HG03571 (cell line): Measurements from ENCODE around the gene CCDC71.

Experiments used
- ATAC-seq: cut with Tn5 transposase; IDR thresholded peaks from one replicate; pipeline ENCODE4 v1.9.1; 2021; ENCODE audit not compliant: unreplicated experiment

CCDC71 gene

GRCh38 chr3:49165771-49166751 lies at the start of gene CCDC71:
TSS of gene CCDC71 (minus strand) at chr3:49166331. CDS start at chr3:49164208, 2,123 bp downstream.
- no peak for ATAC-seq

GRCh38 chr3:49213998-49214397 lies 47.9 kb upstream of the CCDC71 start:
- ATAC-seq: no peak

- no peak for ATAC-seq
Observed at GRCh38 chr3:49213541-49213943, 47.4 kb upstream of the CCDC71 start.

GRCh38 chr3:49199900-49200281 lies 33.8 kb upstream of the CCDC71 start:
- ATAC-seq: no peak

GRCh38 chr3:49199239-49199899 lies 33.2 kb upstream of the CCDC71 start:
- no peak for ATAC-seq

- ATAC-seq: no peak
Observed at GRCh38 chr3:49198611-49199230, 32.6 kb upstream of the CCDC71 start.

GRCh38 chr3:49198161-49198560 lies 32.0 kb upstream of the CCDC71 start:
- ATAC-seq: no peak

- no peak for ATAC-seq
Observed at GRCh38 chr3:49191741-49192140, 25.6 kb upstream of the CCDC71 start.

GRCh38 chr3:49183873-49184272 lies 17.7 kb upstream of the CCDC71 start:
- no peak for ATAC-seq

- no peak for ATAC-seq
Observed at GRCh38 chr3:49182682-49183081, 16.6 kb upstream of the CCDC71 start.

- ATAC-seq: no peak
Observed at GRCh38 chr3:49181351-49181750, 15.2 kb upstream of the CCDC71 start.

- no peak for ATAC-seq
Observed at GRCh38 chr3:49180116-49180515, 14.0 kb upstream of the CCDC71 start.

- ATAC-seq: no peak
Observed at GRCh38 chr3:49177073-49177472, 10.9 kb upstream of the CCDC71 start.

GRCh38 chr3:49175530-49175929 lies 9.4 kb upstream of the CCDC71 start:
- ATAC-seq: no peak

GRCh38 chr3:49174397-49174985 lies 8.4 kb upstream of the CCDC71 start:
- no peak for ATAC-seq

- ATAC-seq: no peak
Observed at GRCh38 chr3:49173792-49174170, 7.7 kb upstream of the CCDC71 start.

- ATAC-seq: no peak
Observed at GRCh38 chr3:49173116-49173791, 7.1 kb upstream of the CCDC71 start.

- ATAC-seq: no peak
Observed at GRCh38 chr3:49172551-49173041, 6.5 kb upstream of the CCDC71 start.

- ATAC-seq: no peak
Observed at GRCh38 chr3:49171775-49172500, 5.8 kb upstream of the CCDC71 start.
